Glomerular endothelial cell (primary cell): ENCODE measurements around the gene HES3. TPM values are rescaled to one million over a fixed set of nuclear protein-coding genes. Genes with fewer than 3 reads are reported as not detected.

Experiments
- DNase-seq: peaks from one replicate; pipeline ENCODE4 v3.0.0-alpha.2; 2011; ENCODE audit warnings: low read depth, low spot score; ENCODE audit errors: extremely low read depth
- total RNA-seq: library from RNA; depleted of rRNA; stranded (reverse); fragments of >200 nt; gene quantifications from 2 replicates; pipeline ENCODE4 v1.2.3, GENCODE V29; 2015

The HES3 gene
- total RNA-seq, 1 donor from 2014 or later = not detected

- DNase-seq = no peak
Measured at GRCh38 chr1:6276811-6277555, 33.0 kb downstream of the HES3 start.

GRCh38 chr1:6278263-6278662 lies 34.3 kb downstream of the HES3 start:
- DNase-seq = no peak

GRCh38 chr1:6279066-6279465 lies 35.1 kb downstream of the HES3 start:
- no peak for DNase-seq

- DNase-seq = no peak
Measured at GRCh38 chr1:6279613-6280383, 35.8 kb downstream of the HES3 start.

GRCh38 chr1:6280761-6281451 lies 36.9 kb downstream of the HES3 start:
- no peak for DNase-seq

GRCh38 chr1:6281511-6282402 lies 37.8 kb downstream of the HES3 start:
- DNase-seq = no peak

- DNase-seq = no peak
Measured at GRCh38 chr1:6282577-6283270, 38.7 kb downstream of the HES3 start.

GRCh38 chr1:6285336-6285735 lies 41.4 kb downstream of the HES3 start:
- no peak for DNase-seq

- no peak for DNase-seq
Measured at GRCh38 chr1:6286266-6286665, 42.3 kb downstream of the HES3 start.

- DNase-seq = no peak
Measured at GRCh38 chr1:6287029-6287428, 43.0 kb downstream of the HES3 start.

- no peak for DNase-seq
Measured at GRCh38 chr1:6287431-6287886, 43.5 kb downstream of the HES3 start.

GRCh38 chr1:6288026-6288425 lies 44.0 kb downstream of the HES3 start:
- DNase-seq = no peak

- DNase-seq = no peak
Measured at GRCh38 chr1:6288665-6289064, 44.7 kb downstream of the HES3 start.

- DNase-seq = no peak
Measured at GRCh38 chr1:6292102-6292501, 48.1 kb downstream of the HES3 start.

- DNase-seq = no peak
Measured at GRCh38 chr1:6294080-6294889, 50.3 kb downstream of the HES3 start.

GRCh38 chr1:6294890-6295556 lies 51.0 kb downstream of the HES3 start:
- DNase-seq = no peak
